GM04503 (cell line): ENCODE data around the gene NOL3.

Source experiments
- DNase-seq: peaks from one replicate; pipeline ENCODE4 v3.0.0-alpha.2; 2012; ENCODE audit warnings: low read depth

NOL3 gene

DNA sequence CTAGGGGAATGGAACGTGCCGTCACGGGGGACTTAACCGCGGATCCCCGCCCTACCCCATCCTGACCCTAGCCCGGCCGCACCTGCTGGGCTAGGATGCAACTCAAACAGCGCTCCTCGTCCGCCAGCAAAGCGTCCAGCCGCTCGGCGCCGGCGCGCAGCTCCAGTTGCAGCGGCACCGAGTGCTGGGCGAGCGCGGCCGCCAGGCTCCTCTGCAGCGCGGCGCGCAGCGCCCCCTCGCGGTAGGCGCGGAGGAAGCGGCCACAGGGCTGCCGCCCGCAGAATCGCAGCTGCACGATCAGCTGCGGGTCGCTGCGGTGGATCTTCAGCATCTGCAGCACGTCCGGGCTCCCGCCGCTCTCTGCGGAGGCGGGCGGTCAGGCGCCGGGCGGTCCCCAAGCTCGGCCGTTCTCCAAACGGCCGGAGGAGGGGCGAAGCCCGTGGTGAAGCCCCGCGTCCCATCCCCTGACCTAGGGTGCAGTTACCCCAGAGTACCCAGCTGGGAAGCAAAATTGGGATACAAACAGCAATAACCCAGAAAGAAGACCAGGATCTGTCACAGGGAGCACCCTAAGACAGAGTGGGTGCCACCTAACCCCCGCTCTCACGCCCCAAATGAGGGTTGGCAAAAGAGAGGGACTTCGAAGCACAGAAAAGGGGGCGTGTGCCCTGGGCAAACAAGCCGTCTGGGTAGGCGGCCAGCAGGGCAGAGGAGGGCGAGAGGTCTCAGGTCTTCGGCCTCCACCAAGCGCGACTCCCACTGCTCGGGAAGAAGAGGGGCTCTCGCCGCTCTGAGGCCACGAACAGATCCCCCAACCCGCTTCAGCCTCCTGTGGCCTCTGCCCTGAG, 14.8 kb upstream of the NOL3 start:
- no peak for DNase-seq

DNA sequence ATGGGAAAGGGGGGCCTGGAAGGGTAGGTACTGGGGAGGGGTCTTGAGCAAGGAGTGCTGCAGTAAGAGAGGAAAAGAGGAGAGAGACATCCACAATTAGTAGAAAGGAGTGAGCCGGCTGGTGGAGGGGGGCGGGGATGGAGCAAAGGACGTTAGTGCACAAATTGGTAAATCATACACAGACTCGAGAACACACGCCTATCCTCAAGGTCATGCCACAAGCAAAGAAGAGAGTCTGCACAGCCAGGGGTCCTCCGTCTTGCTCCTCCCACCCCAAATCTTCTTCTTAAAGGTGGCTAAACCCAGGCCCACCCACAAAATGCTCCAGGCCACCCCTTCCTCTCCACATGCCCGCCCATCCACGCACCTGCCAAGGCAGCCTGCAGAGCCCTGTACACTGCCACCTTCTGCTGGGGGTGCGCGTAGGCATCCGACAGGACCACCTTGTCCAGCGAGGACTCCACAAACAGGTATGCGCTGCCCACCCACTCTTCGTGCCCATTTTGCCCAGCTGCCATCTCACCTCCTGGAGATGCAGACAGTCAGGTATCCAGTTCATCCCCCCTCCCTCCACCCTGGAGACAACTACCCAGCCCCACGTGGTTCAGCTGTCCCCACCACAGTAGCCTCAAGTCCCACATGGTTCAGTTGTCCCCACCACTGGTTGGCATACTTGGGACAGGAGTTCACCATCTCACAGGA, 14.0 kb upstream of the NOL3 start:
- DNase-seq, result no peak

GRCh38 chr16:67157106-67157748, 13.1 kb upstream of the NOL3 start:
- DNase-seq, result no peak

DNA sequence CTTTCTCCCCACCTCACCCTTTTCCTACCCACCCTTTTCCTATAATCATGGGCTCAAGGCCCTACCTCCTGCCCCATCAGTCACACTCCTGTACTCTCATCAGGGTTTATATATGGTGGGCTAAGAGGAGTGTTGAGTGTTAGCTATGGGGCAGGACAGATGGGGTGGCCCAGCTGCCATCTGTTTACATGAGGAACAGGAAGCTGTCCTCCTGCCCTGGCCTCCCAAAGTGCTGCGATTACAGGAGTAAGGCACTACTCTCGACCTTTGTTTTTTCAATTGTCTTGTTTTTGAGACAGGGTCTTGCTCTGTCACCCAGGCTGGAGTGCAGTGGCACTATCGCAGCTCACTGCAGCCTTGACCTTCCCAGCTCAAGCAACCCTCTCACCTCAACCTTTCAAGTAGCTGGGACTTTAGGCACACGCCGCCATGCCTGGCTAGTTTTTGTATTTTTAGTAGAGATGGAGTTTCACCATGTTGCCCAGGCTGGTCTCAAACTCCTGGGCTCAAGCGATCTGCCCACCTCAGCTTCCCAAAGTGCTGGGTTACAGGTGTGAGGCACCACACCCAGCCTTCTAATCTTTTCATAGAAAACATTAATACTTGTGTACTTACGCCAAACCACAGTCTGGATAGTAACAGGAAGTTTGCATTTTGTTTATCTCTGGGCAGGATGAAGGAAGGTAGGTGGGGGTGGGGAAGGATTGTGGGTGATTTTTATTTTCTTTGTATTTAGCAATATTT, 12.3 kb upstream of the NOL3 start:
- no peak for DNase-seq

DNA sequence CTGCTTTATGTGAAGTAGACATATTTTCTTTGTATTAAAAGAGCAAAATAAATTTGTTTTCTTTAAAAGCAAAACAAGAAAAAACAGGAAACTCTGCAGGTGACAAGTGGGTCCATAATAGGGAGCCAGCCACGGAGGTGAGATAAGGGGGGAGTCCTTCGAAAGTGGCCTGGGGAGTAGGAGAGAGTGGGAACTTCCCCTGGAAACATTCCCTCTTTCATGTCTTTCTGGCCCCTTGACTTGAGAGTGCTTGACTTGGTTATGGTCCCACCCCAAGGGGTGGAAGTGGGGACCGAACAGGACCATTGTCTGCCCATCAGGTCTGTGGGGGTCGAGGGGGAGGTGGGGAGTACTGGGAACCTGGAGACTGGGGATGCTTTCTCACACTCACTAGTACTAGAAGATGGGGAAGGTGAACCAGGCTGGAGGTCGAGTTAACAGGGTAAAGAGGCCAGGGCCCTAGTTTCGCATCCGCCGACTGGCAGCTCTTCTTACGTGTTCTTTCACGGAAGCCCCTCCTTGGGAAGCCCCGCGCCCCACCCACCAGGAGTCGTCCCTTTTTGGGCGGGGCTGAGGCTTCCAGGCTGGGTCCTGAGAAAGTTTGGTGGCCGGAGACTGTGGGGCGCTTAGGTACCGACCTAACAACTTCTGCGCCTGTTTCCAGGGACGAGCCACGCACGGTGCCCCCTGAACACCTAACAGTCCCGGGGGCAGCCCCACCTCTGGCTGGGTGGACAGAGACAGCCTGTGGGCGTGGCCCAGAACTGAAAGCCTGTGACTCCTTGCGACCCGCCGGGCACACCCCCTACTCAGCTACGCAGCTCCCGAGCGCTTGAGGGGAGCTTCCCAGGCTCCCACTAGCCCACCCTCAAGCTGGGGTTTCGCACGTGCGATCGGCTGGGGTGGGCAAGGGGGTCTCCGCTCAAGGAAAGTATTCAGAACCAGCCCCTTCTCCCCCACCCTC, 11.4 kb upstream of the NOL3 start:
- no peak for DNase-seq

DNA sequence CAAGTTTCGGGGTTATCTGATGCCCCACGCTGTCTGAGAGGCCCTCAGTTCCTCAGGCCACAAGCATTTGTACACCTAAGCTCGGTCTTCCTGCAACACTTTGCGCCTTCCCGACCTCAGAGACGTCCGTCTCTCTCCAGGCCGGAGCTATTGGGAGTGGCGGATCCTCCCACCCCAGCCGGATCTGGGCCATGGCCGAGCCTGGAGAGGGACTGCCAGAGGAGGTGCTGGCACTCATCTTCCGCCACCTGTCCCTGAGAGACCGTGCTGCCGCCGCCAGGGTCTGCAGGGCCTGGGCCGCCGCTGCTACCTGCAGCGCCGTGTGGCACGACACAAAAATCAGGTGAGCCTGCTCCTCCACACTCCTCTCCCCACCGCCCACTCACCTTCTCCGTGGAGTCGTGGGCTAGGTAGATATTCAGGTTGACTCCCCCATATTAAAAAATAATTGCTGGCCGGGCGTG, 8.7 kb upstream of the NOL3 start:
- DNase-seq, result no peak

DNA sequence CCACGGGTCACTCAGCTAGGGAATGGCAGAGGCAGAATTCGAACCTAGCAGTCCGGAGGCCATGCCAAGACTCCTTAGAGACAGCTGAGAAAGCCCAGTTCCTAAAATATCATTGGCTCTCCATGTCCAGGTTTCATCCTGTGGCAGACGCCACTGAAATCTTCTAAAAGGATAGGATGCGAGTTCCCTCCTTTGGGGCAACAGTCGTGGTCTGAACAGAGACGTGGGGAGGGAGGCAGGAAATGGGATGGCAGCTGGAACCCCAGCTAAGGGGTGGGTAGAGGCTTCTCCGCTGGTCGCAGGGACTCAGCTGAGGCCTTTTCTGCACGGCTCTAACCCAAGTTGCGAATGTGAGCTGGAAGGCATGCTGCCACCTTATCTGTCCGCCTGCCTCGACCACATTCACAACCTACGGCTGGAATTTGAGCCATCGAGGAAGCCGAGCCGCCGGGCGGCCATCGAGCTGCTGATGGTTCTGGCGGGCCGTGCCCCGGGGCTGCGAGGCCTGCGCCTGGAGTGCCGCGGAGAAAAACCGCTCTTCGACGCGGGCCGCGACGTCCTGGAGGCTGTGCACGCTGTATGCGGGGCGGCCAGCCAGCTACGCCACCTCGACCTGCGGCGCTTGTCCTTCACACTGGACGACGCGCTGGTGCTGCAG, 7.7 kb upstream of the NOL3 start:
- no peak for DNase-seq

GRCh38 chr16:67163164-67163998, 7.0 kb upstream of the NOL3 start:
- no peak for DNase-seq

- DNase-seq, result no peak
Measured at GRCh38 chr16:67163999-67164558, 6.3 kb upstream of the NOL3 start.

DNA sequence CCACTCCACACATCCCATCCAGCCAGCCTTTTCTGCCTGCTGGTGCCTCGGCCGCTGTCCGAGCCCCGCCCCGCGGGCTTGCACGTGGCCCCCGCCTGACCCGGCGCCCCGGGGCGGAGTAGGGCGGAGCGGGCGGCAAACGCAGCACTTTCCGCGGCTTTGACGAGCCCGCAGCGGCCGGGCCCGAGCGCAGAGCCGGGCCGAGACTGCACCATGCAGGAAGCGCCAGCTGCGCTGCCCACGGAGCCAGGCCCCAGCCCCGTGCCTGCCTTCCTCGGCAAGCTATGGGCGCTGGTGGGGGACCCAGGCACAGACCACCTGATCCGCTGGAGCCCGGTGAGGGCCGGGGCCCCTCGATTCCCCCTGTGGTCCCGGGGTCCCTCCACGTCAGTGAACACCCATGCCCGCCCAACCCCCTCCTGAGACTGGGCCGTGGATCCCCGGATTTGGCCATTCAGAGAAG, 5.7 kb upstream of the NOL3 start, which contains the start of gene HSF4:
Gene HSF4 (plus strand): TSS at position 147 of the 463 bp plus-strand sequence. CDS start 67 bp downstream, at position 214.
- DNase-seq, result no peak

GRCh38 chr16:67165121-67166078, 4.9 kb upstream of the NOL3 start:
- DNase-seq, result no peak

GRCh38 chr16:67166110-67166547, 4.2 kb upstream of the NOL3 start:
- no peak for DNase-seq

DNA sequence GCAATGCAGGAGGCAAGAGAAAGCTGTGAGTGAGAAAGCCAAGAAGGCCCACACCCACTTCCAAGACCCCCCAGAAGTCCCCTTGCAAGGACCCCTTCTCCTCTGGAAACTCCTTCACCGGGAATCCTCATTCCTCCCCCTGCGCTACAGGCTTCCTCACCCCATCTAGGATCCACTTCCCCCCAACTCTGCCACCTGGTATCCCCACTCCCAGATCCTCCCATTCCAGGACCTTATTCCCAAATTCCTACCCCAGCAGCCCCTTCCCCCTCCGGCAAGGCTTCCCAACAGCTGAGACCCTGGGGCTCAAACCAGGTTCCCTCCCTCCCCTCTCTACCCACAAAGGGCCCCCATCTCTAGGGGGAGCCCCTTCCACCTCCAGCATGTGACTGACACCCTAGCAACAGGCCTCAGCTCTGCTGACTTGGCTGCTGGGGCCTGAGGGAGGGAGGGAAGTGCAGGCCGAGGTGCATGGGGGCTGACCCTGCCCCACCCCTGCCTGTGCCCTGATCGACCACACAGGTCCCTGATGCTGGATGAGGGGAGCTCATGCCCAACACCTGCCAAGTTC, 3.7 kb upstream of the NOL3 start:
- no peak for DNase-seq

GRCh38 chr16:67167588-67167987, 2.8 kb upstream of the NOL3 start:
- no peak for DNase-seq

- no peak for DNase-seq
Measured at GRCh38 chr16:67169011-67169451, 1.3 kb upstream of the NOL3 start.

DNA sequence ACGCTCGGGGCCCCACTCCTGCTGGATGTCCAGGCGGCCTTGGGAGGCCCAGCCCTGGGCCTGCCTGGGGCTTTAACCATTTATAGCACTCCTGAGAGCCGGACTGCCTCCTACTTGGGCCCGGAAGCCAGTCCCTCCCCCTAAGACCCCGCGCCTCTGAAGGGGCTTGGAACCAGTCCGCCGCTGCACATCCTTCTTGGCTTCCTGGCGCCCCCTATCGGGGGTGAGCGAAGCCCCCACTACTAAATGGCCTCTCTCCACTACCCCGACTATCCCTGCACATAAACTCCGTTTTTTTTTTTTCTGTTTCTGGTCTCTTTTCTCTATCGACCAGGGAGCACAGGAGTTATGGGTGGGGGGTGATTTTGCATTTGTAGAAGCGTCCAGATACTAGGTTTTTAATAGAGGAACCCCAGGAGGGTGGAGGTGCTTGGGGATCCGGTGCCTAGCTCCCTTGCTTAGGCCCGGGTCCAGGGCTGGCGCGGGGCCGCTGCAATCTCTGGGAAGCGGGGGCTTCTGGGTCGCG, 633 bp upstream of the NOL3 start:
- DNase-seq, result no peak
